GM12801 (cell line): Measurements from ENCODE around the gene CDKN2AIP.

Experiments used
- CTCF ChIP-seq: IDR thresholded peaks from one replicate; pipeline ENCODE4 v1.5.1; 2011; ENCODE audit warnings: control low read depth; ENCODE audit not compliant: insufficient read length; ENCODE audit errors: extremely low read depth

The CDKN2AIP gene

GRCh38 chr4:183495184-183495583 lies 50.7 kb downstream of the CDKN2AIP start:
- no peak for TF ChIP-seq CTCF
